Epithelial cell of proximal tubule (primary cell): ENCODE data around the gene PLEKHA6. TPM values are rescaled to one million over a fixed set of nuclear protein-coding genes. Genes with fewer than 3 reads are reported as not detected.

ENCODE experiments used
- DNase-seq: peaks from one replicate; pipeline ENCODE4 v3.0.0-alpha.2; 2011; ENCODE audit warnings: low read depth
- H3K4me3 ChIP-seq: 2 replicates; pipeline ENCODE4 v1.5.1; 2011; ENCODE audit warnings: low read depth, mild to moderate bottlenecking, low read length
- total RNA-seq: library from RNA; depleted of rRNA; stranded (reverse); fragments of >200 nt; gene quantifications from 2 replicates; pipeline ENCODE4 v1.2.3, GENCODE V29; 2015
- TF ChIP-seq, protein P1 (sequence below): conservative IDR thresholded peaks from 2 replicates; pipeline ENCODE4 v1.5.1; 2012; ENCODE audit warnings: low read depth, mild to moderate bottlenecking, low read length

Gene PLEKHA6
- total RNA-seq, 1 donor from 2014 or later: 19.9 TPM

DNA sequence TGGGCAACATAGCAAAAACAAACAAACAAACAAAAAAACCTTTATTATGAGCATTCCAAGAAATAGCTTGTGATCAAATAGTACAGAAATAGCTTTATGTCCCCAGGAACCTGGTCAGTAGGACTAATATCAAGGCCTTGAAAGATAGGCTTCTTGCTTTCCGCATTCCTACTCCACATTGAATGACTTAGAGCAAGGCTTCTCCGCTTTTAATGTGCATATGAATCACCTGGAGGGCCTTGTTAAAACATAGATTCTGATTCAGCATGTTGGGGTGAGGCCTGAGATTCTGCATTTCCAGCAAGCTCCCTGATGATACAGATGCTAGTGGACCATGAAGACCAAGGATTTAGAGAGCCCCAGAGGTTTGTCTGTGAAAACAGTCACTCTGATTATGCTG, 17.4 kb downstream of the PLEKHA6 start:
- TF ChIP-seq, protein P1, sequence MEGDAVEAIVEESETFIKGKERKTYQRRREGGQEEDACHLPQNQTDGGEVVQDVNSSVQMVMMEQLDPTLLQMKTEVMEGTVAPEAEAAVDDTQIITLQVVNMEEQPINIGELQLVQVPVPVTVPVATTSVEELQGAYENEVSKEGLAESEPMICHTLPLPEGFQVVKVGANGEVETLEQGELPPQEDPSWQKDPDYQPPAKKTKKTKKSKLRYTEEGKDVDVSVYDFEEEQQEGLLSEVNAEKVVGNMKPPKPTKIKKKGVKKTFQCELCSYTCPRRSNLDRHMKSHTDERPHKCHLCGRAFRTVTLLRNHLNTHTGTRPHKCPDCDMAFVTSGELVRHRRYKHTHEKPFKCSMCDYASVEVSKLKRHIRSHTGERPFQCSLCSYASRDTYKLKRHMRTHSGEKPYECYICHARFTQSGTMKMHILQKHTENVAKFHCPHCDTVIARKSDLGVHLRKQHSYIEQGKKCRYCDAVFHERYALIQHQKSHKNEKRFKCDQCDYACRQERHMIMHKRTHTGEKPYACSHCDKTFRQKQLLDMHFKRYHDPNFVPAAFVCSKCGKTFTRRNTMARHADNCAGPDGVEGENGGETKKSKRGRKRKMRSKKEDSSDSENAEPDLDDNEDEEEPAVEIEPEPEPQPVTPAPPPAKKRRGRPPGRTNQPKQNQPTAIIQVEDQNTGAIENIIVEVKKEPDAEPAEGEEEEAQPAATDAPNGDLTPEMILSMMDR: no peak
- H3K4me3 ChIP-seq: no peak overlapping the region
- no peak for DNase-seq

DNA sequence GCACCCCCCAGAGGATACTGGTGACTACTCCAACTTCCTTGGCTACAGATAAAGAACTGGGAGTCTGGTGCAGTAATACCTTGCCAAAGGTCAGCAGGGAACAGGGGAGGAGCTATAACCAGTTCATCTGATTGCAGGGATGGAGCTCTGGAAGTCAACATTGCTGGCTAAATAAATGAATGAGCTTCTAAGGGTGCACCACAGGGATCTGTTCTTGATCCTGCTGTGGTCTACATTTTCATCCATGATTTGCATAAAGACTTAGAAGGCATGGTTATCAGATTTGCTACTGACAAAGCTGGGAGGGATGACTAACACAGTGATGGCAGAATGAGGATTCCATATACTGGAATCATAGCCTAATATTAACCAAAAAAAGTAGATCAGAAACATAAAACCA, 18.3 kb downstream of the PLEKHA6 start:
- no peak for DNase-seq
- TF ChIP-seq, protein P1: no peak
- H3K4me3 ChIP-seq: no peak overlapping the region

DNA sequence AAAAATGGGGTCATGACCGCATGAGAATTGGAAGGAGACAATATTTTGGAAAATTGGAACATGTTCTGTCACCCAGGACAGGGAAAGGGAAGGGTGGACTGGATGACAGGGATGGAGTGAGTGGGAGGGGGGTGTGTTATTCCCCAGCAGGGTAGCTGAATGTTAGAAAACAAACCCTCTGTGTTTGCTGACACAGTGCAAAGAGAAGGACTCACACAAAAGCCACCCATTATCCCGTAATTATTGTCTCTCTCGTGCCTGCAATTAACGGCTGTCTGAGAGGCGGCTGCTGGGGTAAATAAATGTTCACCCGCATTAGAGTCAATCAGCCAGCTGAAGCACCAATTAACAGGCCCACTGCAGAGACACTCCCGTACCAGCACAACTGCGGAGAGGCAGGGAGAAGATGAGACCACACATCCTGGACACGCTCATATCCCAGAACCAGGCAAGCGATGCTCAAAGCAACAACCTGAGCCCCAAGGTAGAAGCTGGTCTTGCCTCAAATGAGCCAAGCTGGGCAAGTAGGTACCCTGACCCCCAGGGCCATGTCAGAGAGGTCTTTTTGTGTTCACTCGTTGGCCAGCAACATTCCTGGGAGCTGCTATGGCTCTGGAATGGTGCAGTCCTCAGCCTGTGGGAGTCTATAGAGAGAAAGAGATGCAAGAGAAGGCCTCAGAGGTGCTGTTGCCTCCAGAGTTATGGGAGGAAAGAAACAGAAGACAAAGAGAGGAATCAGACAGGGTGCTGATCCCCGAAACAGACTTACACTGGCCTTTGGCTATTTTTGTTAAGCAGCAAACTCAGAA, 19.4 kb downstream of the PLEKHA6 start:
- TF ChIP-seq, protein P1: no peak
- DNase-seq: no peak
- H3K4me3 ChIP-seq: no peak overlapping the region

DNA sequence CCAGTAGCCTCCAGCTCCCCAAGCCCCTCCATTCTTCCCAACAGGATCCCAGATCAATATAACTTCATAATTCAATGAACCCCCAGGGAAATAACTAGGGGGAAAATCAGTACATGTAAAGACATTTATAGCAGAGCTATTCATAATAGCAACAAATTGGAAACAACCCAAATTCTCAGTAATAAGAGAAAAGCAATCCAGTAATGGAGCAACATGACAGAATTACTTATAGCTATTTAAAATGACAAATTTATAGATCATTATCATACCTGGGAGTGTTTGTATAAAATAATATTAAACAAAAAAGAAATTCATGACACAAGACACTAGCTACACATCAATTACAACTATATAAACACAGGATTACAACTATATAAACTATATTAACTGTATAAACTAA, 20.2 kb downstream of the PLEKHA6 start:
- TF ChIP-seq, protein P1: no peak
- no peak for DNase-seq
- H3K4me3 ChIP-seq: no peak overlapping the region

DNA sequence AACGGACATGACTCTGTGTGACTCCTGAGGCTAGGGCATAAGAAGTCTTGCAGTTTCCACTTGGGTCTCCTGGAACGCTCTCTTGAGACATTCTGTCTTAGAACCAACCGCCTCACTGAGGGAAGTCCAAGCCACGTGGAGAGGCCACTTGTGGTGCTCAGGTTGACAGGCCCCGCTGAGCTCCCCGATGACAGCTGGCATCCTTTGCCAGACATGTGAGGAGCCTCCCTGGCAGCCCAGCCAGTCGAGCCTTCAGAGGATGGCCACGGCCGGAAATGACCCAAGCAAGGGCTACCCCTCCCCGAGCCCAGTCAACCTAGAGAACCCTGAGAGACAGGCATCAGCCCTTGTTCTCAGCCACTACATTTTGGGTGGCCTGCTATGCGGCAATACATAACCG, 20.7 kb downstream of the PLEKHA6 start:
- DNase-seq: no peak
- H3K4me3 ChIP-seq: no peak overlapping the region
- TF ChIP-seq, protein P1: no peak

DNA sequence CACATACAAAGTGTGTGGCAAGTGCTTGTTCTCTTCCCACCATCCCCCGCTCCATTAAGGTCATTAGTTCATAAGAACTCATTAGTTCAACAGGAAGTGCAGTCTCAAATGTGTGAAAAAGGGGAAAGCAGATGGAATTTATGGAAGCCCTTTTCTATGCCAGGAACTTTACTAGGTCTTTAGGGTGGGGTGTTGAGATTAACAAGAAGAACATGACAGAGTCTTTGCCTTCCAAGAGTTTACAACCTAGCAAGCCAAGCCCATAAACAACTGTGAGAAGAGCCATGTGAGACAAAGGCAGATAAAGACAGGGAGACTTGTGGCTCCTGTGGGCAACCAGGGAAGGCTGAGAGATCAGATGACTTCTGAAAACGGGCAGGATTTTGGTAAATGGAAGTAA, 21.4 kb downstream of the PLEKHA6 start:
- no peak for DNase-seq
- TF ChIP-seq, protein P1: no peak
- no peak overlapping the region for H3K4me3 ChIP-seq

DNA sequence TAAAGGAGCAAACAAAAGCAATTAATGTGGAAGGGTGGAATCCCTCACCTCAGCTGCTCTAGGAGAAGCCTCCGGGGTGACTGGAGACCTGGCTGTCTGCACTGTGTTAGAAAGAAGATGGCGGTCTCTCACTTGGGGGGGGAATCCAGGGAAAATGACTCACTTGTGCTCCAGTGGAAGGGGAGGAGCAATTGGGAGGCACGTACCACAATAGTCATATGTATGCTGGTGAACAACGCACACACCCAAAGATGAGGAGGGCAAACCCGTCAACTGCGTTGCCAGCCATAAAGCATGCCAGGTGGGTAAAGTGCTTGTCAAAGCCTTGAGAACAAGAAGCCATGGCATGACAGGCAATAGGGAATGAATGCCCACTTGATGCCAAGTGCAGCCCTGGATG, 22.1 kb downstream of the PLEKHA6 start:
- H3K4me3 ChIP-seq: no peak overlapping the region
- TF ChIP-seq, protein P1: no peak
- no peak for DNase-seq
